HL-60/S4 treated with phorbol 12-myristate 13-acetate at 8.2 ng/mL for 4 days and 3 days (cell line): ENCODE data around the gene FOXL2.

Source experiments
- in situ Hi-C: fragments of 300-500 bp; cut with MboI; formaldehyde crosslinking; loops from 2 replicates; pipeline ENCODE4 v1.15.0; 2022; ENCODE audit warnings: low sequenced_read_pairs

Gene FOXL2

DNA sequence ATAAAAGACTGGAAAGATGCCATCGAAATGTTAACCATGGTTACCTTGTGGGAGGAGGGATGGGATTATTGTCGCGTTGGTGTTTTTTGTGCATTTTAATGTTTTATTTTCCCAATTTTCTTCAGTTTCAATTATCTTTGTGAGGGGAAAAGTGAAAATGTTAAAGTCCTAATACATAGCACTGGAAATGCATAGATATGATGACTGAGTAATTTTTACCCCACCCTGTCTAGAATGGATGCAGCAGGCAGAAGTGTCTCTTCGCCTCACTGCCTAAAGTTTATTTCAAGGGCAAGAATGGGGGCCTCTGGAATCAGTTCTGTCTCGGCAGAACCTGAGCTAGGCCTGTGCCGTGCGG lies 11.5 kb downstream of the FOXL2 start:
- in situ Hi-C loops = loop anchor here (25.0 kb wide), 2 partner anchors 377 to 473 kb away; no protein-coding TSS in a partner anchor

DNA sequence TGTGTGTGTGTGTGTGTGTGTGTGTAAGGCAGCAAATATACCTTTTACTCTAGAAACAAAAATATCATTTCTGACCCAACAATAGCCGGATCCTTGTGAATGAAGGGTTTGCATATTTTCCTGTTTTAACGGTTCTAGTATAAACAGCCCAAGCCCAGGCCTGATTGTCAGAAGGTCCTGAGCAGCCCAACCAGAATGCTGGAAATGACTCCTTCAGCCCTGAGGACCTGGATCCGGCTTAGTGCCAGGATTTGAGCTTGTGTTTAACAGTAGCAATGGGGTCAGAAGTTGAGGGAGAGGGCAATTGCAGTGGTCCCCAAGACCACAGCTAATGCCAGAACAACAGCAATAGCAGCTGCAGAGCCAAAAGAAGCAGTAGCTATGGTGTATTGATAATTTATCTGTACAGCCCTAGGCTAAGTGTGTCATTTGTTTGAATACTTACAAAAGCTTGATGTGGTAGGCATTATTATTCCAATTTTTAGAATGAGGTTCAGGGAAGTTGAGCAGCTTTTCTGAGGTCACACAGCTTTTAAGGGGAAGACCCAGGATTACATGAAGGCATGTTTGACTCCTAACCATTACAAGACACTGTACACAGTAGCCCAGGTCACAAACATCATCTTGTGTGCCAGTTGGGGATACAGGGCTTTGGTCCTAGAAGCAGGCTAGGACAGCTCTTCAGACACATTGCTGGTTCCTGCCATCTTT lies 12.8 kb downstream of the FOXL2 start:
- in situ Hi-C loops = loop anchor here (25.0 kb wide), 2 partner anchors 378 to 472 kb away; no protein-coding TSS in a partner anchor

DNA sequence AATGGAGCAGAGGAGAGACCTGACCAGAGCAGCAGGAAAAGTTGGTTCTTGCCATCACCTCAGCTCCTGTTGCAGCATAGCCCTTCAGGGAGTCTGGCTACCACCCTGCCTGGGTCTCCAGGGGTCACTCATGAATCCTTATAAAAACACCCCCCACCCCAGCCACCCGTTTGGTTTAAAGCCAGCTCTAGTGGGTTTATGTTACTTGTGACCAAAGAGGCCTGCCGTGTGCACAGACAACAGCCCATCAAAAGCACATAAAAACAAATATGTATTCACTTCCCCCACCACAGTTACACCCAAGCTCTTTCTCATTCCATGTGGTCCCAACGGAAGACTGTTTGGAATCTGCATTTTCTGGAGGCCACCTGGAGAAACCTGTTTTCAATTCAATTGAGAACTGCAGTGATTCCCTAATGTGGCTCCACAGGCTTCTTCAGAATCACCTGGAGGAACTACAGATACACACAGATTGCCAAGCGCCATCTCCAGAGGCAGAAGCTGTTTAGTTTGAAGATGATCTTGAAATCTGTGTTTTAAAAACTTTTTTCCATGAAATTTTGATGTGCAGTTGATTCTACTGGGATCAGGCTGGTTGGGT lies 13.8 kb downstream of the FOXL2 start:
- in situ Hi-C loops = loop anchor here (25.0 kb wide), 2 partner anchors 379 to 471 kb away; no protein-coding TSS in a partner anchor

DNA sequence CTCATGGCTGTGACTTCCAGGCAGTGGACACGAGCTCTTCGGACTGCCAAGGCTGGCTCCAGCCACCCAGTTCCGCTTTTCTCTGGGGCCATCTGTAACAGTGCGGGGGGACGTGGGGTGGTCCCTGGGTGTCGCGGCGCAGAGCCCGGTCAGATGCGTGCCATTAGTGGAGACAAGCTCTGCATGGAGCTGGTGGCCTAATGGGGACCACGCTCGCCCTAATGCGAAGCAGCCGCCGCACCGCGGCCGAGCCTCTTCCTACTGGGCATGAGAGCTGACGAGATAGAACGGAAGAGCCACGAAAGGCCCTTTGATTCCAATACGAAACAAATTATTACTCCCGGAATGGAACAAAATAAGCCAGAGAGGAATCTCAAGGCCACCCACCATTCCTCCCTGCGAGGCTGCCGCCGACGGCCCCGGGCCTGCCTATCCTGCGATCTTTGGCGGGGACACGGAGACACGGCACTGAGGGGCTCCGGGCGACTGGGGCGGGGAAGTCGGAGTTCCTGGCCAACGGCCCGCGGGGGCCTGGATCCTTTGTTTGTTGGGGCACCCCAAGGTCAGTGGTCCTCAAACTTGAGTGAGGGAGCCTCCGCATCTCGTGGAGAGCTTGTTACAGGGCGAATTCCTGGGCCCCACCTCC lies 18.1 kb downstream of the FOXL2 start:
- in situ Hi-C loops = loop anchor here (10.0 to 25.0 kb wide), 3 partner anchors 344 to 467 kb away; no protein-coding TSS in a partner anchor

DNA sequence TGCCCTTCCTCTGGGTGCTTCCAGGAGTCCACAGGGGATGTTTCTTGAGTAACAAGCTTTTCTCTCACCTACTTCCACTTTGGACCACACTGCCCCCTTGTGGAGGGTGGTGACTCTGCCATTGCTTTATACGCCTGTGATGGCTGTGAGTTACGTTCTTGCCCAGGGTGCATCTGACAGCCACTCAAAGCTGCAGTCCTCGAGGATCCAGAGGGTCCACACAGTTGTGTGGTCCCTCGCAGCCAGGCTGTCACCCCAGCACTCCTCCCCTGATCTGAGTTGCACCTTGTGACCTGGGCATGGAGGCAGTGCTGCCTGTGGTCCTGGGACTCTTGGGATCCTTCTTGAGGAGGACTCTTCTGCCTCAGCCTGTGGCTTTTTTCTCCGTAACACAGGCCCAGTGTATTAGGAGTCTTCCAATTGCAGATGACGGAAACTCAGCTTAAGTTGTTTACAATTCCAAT lies 23.4 kb downstream of the FOXL2 start:
- in situ Hi-C loops = loop anchor here (10.0 kb wide), 1 partner anchor 339 kb away; no protein-coding TSS in a partner anchor

DNA sequence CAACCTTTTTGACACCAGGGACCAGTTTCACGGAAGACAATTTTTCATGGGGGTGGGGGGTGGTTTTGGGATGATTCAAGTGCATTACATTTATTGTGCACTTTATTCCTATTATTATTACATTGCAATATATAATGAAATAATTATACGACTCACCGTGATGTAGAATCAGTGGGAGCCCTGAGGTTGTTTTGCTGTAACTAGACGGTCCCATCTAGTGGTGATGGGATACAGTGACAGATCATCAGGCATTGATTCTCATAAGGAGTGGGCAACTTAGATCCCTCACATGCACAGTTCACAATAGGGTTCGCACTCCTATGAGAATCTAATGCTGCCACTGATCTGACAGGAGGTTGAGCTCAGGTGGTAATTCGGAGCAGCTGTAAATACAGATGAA lies 24.5 kb downstream of the FOXL2 start:
- in situ Hi-C loops = loop anchor here (10.0 kb wide), 1 partner anchor 338 kb away; no protein-coding TSS in a partner anchor

DNA sequence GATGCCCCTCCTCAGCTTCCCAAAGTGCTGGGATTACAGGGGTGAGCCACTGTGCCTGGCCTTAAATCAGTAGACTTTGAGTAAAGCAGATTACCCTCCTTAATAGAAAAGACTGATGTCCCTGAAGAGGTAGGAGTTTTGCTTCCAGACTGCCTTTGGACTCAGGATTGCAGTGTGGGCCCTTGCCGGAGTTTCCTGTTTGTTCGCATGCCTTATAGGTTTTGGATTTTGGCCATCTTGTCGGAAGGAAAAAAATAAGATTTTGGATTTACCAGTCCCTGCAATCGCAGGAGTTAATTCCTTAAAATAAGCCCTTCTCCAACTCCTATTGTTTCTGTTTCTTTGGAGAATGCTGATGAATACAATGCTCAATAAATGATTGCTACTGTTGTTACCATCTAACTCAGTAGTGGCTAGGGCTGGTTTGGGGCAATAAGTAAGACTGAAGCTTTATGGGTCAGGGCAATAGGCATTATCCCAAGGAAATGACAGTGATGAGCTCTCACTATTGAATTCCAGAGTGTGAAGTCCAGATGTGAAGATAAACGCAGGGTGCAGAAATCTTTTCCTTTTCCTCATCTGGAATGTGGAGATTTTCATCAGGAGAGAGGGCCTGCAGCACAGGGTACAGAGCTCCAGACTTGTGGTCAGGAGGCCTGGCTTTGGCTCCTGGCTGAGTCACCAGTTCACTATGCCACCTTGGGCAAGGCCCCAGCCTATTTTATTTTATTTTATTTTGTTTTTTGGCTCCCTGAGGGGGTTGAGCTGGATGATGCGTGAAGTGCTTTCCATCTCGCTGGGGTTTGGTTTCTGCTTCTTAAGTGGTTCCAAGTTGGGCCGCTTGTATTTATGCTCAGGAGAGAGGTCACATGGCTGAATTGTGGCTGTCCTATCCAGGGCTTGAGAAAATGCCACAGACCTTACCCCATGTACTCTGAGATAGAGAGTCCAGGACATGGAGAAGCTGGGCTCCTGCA lies 25.3 kb downstream of the FOXL2 start:
- in situ Hi-C loops = loop anchor here (10.0 kb wide), 1 partner anchor 337 kb away; no protein-coding TSS in a partner anchor

DNA sequence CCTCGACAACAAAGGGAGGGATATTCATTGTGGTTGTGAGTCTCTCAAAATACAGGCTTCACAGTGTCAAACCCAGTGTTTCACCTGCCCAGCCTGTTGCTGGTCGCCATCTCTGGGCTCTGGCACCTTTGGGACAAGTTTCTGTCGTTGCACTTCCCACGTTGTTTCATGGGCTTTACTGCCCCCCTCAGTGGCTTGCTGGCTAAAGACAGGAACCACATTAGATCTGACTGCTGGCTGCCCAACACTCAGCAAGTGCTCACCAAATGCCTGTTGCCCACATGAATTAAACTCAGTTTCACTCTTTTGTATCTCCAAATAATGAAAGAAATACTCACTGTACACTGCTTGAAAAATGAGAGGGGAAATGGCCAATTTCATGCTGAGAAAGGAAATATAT lies 27.6 kb downstream of the FOXL2 start:
- in situ Hi-C loops = loop anchor here (10.0 kb wide), 1 partner anchor 225 kb away; no protein-coding TSS in a partner anchor

DNA sequence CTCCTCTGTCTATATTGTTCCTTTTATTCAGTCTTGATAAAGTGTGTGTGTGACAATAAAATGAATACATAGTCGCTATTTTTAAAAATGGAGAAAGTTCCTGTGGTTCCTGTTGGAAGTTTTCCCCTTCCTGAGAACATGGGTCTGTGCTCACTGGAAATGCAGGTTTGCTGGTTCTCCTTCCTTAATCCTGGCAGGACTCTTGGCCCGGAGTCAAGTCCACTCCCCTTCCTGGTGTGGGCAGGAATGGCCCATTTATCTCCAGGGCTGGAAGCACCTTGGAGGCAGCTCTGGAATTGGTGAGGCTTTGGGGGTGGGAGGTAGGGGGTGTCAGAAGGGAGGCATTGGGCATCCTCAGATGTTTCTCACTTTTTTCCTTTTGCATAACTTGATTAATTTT lies 30.1 kb downstream of the FOXL2 start:
- in situ Hi-C loops = loop anchor here (10.0 kb wide), 1 partner anchor 222 kb away; no protein-coding TSS in a partner anchor

DNA sequence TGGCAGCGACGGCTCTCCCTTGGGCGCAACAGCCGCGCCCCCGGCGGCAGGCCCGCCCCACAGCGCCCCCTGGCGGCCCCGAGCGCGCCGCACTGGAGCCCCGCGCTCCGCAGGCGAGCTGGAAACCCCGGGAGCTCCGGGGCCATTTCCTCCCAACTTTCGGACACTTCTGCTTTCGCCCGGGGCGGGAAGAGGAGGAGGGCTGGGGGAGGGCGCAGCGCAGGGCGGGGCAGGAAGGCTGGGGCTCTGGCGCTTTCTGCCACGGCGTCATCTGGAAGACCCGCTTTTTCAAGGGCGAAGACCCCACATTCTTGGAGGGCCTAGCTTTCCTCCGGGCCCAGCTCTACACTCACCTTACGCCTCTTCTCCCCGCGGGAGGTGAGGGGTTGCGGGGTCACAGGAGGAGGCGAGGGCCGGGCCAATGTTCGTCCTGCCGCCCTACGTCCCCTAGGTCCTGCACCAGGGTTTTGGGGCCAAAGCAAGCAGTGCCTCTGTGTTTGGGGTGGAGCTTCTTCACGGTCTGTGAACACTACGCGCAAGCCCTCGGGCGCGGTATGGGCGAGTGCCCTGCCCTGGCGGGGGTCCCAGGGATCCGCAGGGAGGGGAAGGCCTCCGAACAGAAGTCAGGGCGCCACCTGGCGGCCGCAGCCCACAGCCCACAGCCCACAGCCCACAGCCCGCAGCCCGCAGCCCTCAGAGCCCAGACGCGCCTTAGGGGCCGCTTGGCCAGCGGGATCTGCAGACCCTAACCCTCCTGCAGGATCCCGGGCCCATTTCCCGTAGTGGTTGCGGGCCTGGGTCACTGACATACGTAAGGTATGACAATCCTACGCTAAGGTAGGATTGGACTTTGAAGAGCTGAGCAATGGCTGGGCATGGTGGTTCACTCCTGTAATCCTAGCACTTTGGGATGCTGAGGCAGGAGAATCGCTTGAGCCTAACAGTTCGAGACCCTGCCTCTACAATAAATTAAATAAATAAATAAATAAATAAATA lies 31.1 kb downstream of the FOXL2 start:
- in situ Hi-C loops = loop anchor here (10.0 kb wide), 1 partner anchor 221 kb away; no protein-coding TSS in a partner anchor

DNA sequence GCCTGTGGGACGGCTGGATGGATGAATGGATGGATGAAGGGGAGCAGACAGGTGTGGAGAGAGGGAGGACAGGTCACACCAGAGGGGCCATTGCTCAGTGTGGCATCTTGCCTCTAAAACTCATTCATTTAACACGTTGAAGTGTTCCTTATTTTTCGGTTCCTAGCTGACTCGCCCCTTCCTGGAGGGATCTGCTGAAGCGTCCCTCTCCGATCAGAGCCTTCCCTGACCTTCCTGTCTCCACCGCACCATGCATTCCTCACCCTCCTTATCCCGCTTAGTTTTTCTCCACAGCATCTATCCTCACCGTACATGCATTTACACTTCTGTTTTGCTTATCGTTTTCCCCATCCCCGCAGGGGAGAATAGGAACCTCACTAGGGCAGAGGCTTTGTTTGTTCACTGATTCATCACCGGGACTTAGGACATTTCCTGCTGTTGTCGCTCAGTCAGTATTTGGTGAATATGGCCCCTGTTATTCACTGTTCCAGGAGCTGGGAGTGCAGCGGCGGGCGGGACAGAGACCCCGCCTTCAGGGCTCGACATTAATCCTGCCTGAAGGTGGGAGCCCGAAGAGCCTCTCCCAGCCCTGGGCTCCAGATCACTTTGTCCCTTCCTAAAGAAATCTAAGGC lies 32.0 kb downstream of the FOXL2 start:
- in situ Hi-C loops = loop anchor here (10.0 kb wide), 1 partner anchor 220 kb away; no protein-coding TSS in a partner anchor

DNA sequence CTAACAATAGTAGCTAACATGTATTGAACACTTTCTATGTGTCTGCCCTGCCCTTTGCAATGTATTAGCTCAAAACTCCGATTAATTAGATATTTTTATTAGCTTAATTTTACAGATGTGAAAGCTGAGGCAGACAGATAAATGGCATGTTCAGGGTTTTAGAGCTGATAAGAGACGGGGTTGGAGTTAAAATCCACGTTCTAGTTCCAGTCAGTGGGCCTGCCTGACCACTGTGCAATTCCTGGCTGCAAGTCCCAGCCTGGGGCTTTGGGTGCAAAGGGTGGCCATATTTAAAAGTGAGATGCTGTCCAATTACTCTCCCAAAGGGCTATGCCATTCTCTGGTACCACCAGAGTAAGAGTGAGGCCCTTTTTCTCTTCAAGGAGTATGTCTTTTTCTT lies 33.2 kb downstream of the FOXL2 start:
- in situ Hi-C loops = loop anchor here (10.0 kb wide), 1 partner anchor 219 kb away; no protein-coding TSS in a partner anchor

DNA sequence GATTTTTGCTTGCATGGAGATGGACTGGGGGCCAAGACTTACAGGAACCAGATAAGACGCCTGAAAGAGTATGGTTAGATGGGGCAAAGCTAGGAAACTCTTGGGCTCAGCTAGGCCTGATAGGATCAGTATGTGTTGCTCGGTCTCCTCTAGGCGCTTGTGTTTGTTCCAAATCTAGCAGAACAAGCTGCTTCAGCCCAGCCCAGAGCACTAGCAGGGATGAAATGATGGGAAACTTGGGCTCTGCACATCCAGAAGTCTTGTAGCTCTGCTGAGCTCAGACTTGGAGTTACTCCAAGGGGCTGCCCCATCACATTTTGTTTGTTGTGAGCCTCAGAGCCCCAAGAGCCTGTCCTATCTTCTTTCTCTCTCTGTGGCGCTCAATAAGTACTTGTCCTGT lies 34.7 kb downstream of the FOXL2 start:
- in situ Hi-C loops = loop anchor here (10.0 kb wide), 1 partner anchor 217 kb away; no protein-coding TSS in a partner anchor

DNA sequence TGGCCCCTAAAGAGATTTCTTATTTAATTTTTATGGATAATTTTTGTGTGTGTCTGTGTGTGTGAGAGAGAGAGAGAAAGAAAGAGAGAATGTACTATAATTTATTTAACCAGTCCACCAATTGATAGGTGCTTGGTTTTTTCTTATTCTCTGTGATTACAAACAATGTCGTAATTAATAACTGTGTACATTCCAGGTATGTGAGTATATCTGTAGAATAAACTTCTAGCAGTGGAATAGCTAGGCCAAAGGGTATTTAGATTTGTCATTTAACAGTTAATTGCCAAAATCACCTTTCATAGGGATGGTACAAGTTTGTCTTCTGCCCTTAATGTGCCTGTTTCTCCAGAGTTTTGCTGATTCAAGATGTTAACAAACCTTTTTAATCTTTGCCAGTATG lies 35.3 kb downstream of the FOXL2 start:
- in situ Hi-C loops = loop anchor here (10.0 kb wide), 1 partner anchor 217 kb away; no protein-coding TSS in a partner anchor

DNA sequence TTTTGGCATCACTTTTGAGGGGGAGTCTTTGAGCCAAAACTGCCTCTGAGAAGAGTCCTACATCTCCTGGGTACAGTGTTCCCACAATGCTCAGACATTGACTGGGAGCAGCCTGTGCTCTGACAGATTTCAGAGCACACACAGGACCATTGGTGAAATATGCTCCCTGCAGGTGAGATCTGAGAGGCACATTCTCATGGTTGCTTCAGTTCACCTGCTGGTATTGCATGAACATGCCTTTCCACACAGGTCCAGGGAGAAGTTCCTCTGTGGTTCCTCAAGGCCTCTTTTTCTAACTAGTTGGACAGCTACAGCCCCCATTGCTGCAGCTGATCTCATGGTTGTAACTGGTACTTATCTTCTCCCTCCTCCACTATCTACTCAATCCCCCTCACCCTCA lies 37.0 kb downstream of the FOXL2 start:
- in situ Hi-C loops = loop anchor here (10.0 kb wide), 1 partner anchor 215 kb away; no protein-coding TSS in a partner anchor

DNA sequence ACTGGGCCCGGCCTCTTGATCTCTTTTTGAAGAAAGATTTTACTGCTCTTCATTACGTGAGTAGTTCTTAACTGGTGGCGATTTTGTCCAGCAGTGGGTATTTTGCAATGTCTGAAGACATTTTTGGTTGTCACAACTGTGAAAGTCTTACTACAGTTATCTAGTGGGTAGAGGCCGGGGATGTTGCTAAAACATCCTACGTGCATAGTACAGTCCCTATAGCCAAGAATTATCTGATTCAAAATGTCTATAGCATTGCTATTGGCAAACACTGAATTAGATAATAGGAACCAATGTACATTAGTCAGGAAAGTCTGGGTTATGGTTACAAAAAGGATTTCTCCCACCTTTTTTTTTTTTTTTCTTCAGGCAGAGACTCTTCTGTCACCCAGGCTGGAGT lies 38.1 kb downstream of the FOXL2 start:
- in situ Hi-C loops = no loop called here

DNA sequence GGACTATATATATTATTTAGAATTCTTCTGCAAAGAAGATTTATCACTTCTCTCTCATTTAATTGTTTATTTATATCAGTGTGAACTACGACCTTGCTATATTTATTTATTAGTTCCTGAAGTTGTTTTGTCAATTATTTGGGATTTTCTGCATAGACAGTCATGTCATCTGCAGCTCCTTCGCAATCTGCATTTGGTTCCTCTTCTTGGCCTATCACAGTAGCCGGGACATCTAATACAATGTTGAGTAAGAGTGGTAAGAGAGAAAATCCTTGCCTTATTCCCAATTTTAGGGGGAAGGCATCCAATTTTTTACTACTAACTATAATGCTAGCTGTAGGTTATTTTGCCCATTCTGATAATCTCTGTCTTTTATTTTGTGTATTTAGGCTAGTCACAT lies 39.4 kb downstream of the FOXL2 start:
- in situ Hi-C loops = no loop called here

DNA sequence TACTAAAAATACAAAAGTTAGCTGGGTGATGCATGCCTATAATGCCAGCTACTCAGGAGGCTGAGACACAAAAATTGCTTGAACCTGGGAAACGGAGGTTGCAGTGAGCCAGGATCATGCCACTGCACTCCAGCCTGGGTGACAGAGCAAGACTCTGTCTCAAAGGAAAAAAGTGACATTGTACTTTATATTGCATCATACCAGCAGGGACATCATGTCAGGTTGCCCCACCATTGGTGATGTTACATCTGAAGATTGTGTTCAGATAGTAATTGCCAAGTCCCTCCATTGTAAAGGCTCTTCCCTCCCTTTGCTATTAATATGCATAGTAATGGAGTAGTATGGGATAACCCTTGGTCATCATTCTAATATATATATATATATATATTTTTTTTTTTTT lies 44.8 kb downstream of the FOXL2 start:
- in situ Hi-C loops = no loop called here
